HEK293 (cell line): ENCODE measurements around the gene STK11.

Source experiments
- CTCF ChIA-PET: fragments of 350-600 bp; formaldehyde crosslinking; extraction: SDS; loops from one replicate; lab custom pipeline; 2021; ENCODE audit warnings: antibody characterized with exemption; lab: Yijun Ruan, JAX
- POLR2A ChIA-PET: fragments of 300-600 bp; formaldehyde crosslinking; extraction: SDS; loops from one replicate; lab custom pipeline; 2020; ENCODE audit warnings: antibody characterized with exemption, inconsistent platforms; lab: Yijun Ruan, JAX
- H3K27ac ChIP-seq: fragments of 200-500 bp; sonication (Bioruptor generic); 2 replicates; pipeline ENCODE4 v1.5.1; 2014; ENCODE audit warnings: low read depth, low read length, control low read depth, inconsistent platforms; ENCODE audit errors: extremely low read depth
- H3K36me3 ChIP-seq, 2 experiments: fragments of 200-500 bp in 1 of 2; sonication (Bioruptor generic) in 1 of 2; 1 replicate in 1 of 2; 2 replicates in 1 of 2; pipeline ENCODE4 v1.5.1; 2014 to 2017; ENCODE audit warnings: inconsistent platforms in 2 of 2, low read length in 2 of 2; ENCODE audit not compliant: control insufficient read depth in 2 of 2, insufficient read depth in 1 of 2
- H3K4me1 ChIP-seq: fragments of 200-500 bp; sonication (Bioruptor generic); 2 replicates; pipeline ENCODE4 v1.5.1; 2014; ENCODE audit warnings: mild to moderate bottlenecking, low read length, inconsistent platforms; ENCODE audit not compliant: control insufficient read depth, insufficient read depth
- H3K4me3 ChIP-seq: 2 replicates; pipeline ENCODE4 v1.5.1; 2011; ENCODE audit warnings: low read depth, mild to moderate bottlenecking, control low read depth, low read length, moderate library complexity
- H3K9me3 ChIP-seq: fragments of 200-500 bp; sonication (Bioruptor generic); 2 replicates; pipeline ENCODE4 v1.5.1; 2014; ENCODE audit warnings: low read depth, low read length, inconsistent platforms; ENCODE audit not compliant: control insufficient read depth, insufficient read depth
- GLI4 ChIP-seq: fragments of 450-650 bp; formaldehyde crosslinking; IDR thresholded peaks from 2 replicates; pipeline ENCODE4 v1.5.1; 2016; ENCODE audit warnings: missing biosample characterization, missing genetic modification characterization
- GLIS1 ChIP-seq: fragments of 450-650 bp; formaldehyde crosslinking; IDR thresholded peaks from 2 replicates; pipeline ENCODE4 v1.5.1; 2016; ENCODE audit warnings: missing biosample characterization, missing genetic modification characterization
- IKZF3 ChIP-seq: fragments of 450-650 bp; IDR thresholded peaks from 2 replicates; pipeline ENCODE4 v1.5.0; 2018; ENCODE audit warnings: missing biosample characterization, mild to moderate bottlenecking, missing genetic modification characterization, moderate library complexity
- MZF1 ChIP-seq: fragments of 450-650 bp; formaldehyde crosslinking; IDR thresholded peaks from 2 replicates; pipeline ENCODE4 v1.5.1; 2017; ENCODE audit warnings: missing biosample characterization, missing genetic modification characterization, borderline replicate concordance
- TCF7L2 ChIP-seq: IDR thresholded peaks from 2 replicates; pipeline ENCODE4 v1.6.1; 2011; ENCODE audit warnings: low read depth, mild to moderate bottlenecking, inconsistent platforms, low read length, moderate library complexity, borderline replicate concordance
- ZBTB17 ChIP-seq: fragments of 450-650 bp; formaldehyde crosslinking; IDR thresholded peaks from 2 replicates; pipeline ENCODE4 v1.5.1; 2016; ENCODE audit warnings: missing biosample characterization, missing genetic modification characterization
- ZNF366 ChIP-seq: fragments of 450-650 bp; formaldehyde crosslinking; conservative IDR thresholded peaks from 2 replicates; pipeline ENCODE4 v1.5.1; 2016; ENCODE audit warnings: missing biosample characterization, missing genetic modification characterization
- ZNF391 ChIP-seq: fragments of 450-650 bp; formaldehyde crosslinking; IDR thresholded peaks from 2 replicates; pipeline ENCODE4 v1.5.1; 2016; ENCODE audit warnings: low read depth, missing biosample characterization, missing genetic modification characterization, borderline replicate concordance
- ZNF529 ChIP-seq: fragments of 450-650 bp; formaldehyde crosslinking; IDR thresholded peaks from 2 replicates; pipeline ENCODE4 v1.5.1; 2017; ENCODE audit warnings: missing genetic modification characterization, missing biosample characterization; ENCODE audit not compliant: insufficient replicate concordance
- ZNF544 ChIP-seq: fragments of 450-650 bp; formaldehyde crosslinking; IDR thresholded peaks from 2 replicates; pipeline ENCODE4 v1.5.0; 2017; ENCODE audit warnings: missing biosample characterization, missing genetic modification characterization
- ZNF555 ChIP-seq: fragments of 450-650 bp; formaldehyde crosslinking; conservative IDR thresholded peaks from 2 replicates; pipeline ENCODE4 v1.5.1; 2017; ENCODE audit warnings: missing biosample characterization, mild to moderate bottlenecking, missing genetic modification characterization, inconsistent platforms
- ZNF561 ChIP-seq: fragments of 450-650 bp; IDR thresholded peaks from 2 replicates; pipeline ENCODE4 v1.5.1; 2018; ENCODE audit warnings: missing biosample characterization, missing genetic modification characterization, borderline replicate concordance
- TF ChIP-seq, protein P1 (sequence below): fragments of 450-650 bp; formaldehyde crosslinking; IDR thresholded peaks from 2 replicates; pipeline ENCODE4 v1.5.1; 2016; ENCODE audit warnings: missing biosample characterization, missing genetic modification characterization
- TF ChIP-seq, protein P2 (sequence below): fragments of 450-650 bp; formaldehyde crosslinking; IDR thresholded peaks from 2 replicates; pipeline ENCODE4 v1.5.1; 2017; ENCODE audit warnings: missing biosample characterization, missing genetic modification characterization

Gene STK11

DNA sequence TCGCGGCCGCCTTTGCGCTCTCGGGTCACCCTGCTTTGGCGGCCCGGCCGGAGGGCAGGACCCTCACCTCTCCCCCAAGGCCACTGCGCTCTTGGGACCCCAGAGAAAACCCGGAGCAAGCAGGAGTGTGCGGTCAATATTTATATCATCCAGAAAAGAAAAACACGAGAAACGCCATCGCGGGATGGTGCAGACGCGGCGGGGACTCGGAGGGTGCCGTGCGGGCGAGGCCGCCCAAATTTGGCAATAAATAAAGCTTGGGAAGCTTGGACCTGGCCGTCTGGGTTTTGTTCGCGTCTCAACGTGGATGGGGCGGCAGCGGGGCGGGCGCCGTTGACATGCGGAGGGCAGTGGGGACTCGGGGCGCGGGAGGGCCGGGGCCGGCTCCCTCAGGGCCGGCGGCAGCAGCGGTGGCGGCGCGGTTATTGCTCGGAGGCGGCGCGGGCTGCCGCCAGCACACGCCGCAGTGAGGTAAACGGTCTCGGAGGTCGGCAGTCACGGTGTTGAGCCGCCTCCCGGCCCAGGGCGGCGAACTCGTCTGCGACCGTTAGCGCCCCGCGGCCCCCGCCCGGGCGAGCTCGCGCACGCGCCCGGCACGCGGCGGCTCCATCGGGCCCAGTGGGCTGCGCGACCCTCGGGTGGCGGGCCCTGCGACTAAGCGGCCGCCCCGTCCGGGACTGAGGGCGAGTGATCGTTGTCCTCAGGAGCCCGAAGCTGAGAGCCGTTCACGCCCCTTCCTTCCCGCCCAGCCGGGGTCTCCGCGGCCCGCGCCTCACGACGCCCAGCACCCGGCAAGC lies 22.8 kb downstream of the STK11 start:
- no peak for TF ChIP-seq ZNF555 (tag by site-specific recombination)
- no peak for TF ChIP-seq ZNF366 (tag by site-specific recombination)
- TF ChIP-seq MZF1 (tag by site-specific recombination): no peak
- no peak for TF ChIP-seq IKZF3
- no peak for TF ChIP-seq ZBTB17 (tag by site-specific recombination)
- no peak for TF ChIP-seq ZNF544
- no peak for TF ChIP-seq ZNF529 (tag by site-specific recombination)
- TF ChIP-seq, protein P1, sequence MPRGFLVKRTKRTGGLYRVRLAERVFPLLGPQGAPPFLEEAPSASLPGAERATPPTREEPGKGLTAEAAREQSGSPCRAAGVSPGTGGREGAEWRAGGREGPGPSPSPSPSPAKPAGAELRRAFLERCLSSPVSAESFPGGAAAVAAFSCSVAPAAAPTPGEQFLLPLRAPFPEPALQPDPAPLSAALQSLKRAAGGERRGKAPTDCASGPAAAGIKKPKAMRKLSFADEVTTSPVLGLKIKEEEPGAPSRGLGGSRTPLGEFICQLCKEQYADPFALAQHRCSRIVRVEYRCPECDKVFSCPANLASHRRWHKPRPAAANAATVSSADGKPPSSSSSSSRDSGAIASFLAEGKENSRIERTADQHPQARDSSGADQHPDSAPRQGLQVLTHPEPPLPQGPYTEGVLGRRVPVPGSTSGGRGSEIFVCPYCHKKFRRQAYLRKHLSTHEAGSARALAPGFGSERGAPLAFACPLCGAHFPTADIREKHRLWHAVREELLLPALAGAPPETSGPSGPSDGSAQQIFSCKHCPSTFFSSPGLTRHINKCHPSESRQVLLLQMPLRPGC (tag by site-specific recombination): no peak
- TF ChIP-seq ZNF561 (tag by site-specific recombination): no peak
- no peak for TF ChIP-seq GLIS1 (tag by site-specific recombination)
- TF ChIP-seq, protein P2, sequence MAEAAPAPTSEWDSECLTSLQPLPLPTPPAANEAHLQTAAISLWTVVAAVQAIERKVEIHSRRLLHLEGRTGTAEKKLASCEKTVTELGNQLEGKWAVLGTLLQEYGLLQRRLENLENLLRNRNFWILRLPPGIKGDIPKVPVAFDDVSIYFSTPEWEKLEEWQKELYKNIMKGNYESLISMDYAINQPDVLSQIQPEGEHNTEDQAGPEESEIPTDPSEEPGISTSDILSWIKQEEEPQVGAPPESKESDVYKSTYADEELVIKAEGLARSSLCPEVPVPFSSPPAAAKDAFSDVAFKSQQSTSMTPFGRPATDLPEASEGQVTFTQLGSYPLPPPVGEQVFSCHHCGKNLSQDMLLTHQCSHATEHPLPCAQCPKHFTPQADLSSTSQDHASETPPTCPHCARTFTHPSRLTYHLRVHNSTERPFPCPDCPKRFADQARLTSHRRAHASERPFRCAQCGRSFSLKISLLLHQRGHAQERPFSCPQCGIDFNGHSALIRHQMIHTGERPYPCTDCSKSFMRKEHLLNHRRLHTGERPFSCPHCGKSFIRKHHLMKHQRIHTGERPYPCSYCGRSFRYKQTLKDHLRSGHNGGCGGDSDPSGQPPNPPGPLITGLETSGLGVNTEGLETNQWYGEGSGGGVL (tag by site-specific recombination): no peak
- TF ChIP-seq ZNF391: no peak
- TF ChIP-seq TCF7L2: no peak
- Histone ChIP-seq H3K4me3 (no peak overlapping the region), H3K27ac (no peak overlapping the region), H3K9me3 (no peaks in the 10 kb centered on the region), H3K4me1 (no peaks in the 10 kb centered on the region), H3K36me3 (peaks cover 0 to 64% of the 10 kb centered on the region in 2 experiments; a peak in 2 of 3 replicates)
- ChIA-PET CTCF (interaction anchor here (0.6 kb wide), 2 partner anchors 41 to 125 kb away, joined by 3 read pairs; partner anchors contain the start of genes CIRBP and GPX4), POLR2A (no interaction called here)

DNA sequence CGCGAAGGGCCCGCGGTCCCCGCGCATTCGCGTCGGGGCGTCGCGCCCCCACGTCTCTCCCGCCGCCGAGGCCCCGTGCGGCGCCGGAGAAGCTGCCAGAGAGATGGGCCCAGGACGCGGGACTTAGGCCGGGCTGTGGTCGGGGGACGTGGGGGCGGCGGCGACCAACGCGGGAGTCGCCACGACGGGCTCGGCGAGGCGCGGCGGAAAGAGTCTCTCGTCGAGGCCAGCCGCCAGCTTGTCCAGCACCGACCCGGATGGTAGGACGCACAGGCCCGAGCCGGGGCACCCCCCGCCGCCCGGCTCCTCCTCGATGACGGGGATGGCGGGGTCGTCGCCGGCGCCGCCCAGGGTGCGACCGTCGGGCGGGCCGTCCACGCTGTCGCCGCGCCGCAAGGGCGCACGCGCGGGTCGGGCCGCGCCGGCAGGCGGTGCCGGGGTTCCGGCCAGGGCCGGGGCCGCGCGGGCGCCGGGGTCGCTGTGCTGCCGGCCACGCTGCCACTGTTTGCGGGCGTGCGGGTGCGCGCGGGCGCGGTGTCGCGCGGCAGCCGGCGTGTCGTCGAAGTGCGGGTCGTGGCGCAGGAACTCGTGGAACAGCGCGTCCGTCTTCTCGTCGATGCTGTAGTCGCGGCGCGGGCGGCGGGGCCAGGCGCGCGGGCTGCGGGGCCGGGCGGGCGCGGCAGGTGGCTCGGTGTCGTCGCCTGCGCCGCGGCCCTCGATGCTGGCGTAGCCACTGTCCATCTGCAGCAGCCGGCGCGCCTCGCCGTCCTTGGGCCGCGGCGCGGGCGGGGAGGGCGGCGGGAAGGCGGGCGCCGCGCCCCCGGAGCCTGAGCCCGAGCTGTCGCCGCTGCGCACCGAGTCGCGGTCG lies 23.7 kb downstream of the STK11 start:
- Histone ChIP-seq H3K9me3 (no peaks in the 10 kb centered on the region), H3K4me1 (no peaks in the 10 kb centered on the region), H3K36me3 (peaks cover 0 to 62% of the 10 kb centered on the region in 2 experiments; a peak in 2 of 3 replicates), H3K27ac (no peak overlapping the region), H3K4me3 (no peak overlapping the region)
- POLR2A ChIA-PET: interaction anchor here (1.1 kb wide), 1 partner anchor 40 kb away, joined by 4 read pairs; the partner anchor contains the start of gene CIRBP
- CTCF ChIA-PET: no interaction called here
- TF ChIP-seq GLI4 (tag by site-specific recombination): no peak
